HG03097 (cell line): ENCODE measurements around the gene PLPPR1.
"Not testable (repeated sequence)": the region's sequence is repeated elsewhere in the genome, so short reads cannot be mapped to it uniquely, and the experiment has no call there.

Experiments used
- ATAC-seq: cut with Tn5 transposase; IDR thresholded peaks from one replicate; pipeline ENCODE4 v1.9.1; 2021; ENCODE audit not compliant: unreplicated experiment, low FRiP score

PLPPR1 gene

DNA sequence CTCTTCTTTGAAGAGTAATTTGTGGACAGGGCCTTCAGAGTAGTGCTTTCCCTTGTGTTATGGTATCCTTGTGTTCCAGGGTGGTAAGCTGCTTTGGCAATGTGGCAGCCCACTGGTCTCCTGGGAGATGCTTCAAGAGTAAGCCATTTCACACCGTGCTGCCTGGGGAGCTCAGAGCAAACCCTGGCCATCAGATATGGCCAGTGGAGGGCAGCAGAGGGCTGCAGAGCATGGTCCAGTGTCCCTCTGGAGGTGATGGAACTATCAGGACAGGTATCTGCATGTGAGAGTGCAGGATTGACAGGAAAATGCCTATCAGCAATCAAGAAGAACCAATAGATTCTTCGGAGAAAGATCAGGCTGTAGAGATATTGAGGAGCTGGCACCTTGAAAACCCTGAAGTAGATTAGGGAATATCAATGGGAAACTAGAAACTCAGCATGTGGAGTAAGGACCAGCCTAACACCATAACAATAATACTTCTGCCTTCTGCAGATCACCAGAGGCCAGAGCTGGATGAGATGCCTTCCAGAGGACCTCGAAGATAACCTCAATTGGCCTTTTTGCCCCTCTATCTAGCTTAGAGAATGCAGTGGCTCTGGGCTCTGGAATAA, 90.8 kb downstream of the PLPPR1 start:
- peak; percentile 81 for ATAC-seq

DNA sequence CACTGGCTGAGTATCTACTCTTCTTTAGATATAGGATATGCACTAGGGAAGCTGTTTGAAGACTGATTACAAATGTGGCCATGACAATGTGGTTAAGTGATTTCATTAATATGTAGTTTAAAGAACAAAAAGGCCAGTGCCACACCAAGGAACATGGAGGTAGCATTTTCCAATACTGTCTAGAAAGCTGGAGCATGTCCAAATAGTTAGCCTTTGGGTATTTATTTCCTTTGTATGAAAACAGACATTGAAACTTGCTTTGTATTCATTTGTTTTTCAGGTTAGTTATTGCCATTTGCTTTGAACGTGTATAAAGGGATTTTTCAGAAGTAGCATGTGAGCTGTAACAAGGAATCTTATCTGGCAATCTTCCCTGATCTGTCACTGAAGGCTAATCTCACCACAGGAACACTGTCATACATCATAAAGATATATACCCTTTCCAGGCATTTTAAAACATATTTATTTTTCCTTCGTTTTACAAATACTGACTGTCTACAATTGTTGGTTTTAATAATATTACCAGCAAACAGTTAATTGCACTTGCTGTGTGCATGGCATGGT, 93.4 kb downstream of the PLPPR1 start:
- no peak for ATAC-seq

DNA sequence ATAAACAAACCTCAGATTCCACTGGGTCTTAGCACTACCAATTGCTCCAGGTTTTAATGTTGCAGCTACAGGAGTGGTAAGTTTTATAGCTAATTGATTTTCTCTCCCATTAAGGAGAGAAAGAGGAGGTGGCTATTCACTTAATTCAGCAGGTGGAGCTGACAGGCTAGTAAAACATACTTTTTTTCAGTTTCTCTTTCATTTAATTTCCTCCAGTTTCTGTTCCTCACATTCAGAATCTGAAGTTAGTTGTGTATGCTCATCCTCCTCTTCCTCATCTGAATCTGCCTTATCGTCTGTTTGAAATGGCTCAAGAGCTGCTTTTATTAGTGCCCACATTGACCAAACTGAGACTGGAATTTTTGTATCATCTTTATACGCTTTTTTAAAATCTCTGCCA, 98.0 kb downstream of the PLPPR1 start:
- ATAC-seq: no peak

DNA sequence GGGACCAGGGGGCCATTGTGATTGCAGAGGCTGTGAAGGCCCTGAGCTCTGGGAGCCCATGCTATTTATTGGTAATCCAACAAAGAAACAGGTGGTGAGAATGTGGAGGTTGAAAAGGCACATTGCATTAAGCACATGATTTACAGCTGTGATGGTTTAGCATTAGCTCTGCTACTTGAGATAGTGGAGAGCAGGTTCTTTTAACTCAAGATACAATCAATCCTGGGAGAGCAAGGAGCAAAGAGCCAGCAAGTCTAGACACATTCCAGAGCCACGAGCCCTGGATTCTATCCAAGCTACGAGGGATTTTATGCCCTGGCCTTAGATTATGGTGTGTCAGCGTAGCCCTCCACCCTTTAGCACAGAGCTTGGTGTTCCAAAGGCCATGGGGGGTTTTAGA, 98.8 kb downstream of the PLPPR1 start:
- ATAC-seq: not testable (repeated sequence)

DNA sequence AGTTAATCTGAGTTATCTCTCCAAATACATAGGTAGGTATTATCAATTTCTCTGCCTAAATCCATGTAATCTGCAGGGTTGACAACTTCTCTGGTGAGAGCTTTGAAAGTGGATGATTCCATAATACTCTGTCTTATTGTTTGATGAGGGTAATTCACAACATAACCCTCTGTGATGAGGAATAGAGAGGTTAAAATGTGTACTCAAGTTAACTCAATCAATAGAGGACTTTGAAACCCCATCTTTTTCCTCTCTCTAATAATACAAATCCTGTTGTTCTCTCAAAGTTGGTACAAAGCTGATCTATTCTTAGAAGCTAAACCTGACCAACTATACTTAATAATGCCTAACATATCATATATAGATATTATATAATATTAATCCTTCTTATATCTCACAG, 100.1 kb downstream of the PLPPR1 start:
- no peak for ATAC-seq

DNA sequence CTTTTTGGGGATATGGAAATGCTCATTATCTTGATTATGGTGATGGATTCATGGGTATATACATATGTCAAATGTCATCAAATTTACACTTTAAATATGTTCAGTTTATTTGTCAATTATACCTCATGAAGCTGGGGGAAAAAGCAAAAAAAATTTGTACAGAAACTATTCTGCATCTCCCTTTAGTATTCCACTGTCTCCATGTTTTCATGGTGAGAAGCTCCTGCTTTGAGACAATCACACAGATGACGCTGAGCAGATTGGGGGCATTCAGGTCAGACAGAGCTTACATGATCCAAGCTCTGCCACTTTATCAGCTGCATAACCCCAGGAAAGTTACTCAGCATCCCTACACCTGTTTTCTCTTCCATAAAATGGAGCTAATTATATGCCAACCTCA, 101.5 kb downstream of the PLPPR1 start:
- ATAC-seq: no peak

DNA sequence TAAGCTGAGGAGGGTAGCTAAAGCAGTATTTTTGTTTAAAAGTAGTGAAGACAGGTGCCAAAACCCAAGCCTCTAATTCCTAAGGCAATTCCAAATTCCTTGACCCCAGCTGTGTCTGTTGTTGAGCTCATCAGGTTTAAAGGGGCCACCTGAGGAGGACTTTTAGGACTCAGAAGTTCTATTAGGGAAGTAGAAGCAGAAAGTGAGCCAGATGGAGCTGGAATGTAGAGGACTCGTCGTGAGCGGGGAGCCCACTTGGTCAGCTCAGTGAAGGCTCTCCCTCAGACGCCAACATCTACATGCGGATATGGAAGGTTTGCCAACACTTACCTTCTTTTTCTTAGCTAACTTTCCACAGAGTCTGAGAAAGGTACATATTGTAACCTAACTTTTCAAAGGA, 102.8 kb downstream of the PLPPR1 start:
- no peak for ATAC-seq

DNA sequence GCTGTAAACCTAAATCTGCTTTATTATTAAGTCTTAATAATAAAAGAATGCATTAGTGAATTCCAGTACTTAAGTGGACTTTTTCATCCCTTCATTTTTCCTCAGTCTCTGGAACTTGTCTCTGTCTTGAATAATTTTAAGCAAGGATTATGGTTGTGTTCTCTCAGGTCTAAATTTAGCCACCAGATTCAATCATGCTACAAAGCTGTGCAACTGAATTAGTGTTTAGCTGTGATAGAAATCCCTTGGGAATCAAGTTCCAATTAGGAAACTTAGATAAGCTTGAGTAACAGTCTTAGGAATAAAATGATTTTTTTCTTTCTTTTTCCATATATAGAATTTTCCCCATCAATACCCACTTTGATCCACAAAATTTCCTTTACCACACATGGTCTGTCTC, 104.3 kb downstream of the PLPPR1 start:
- no peak for ATAC-seq

DNA sequence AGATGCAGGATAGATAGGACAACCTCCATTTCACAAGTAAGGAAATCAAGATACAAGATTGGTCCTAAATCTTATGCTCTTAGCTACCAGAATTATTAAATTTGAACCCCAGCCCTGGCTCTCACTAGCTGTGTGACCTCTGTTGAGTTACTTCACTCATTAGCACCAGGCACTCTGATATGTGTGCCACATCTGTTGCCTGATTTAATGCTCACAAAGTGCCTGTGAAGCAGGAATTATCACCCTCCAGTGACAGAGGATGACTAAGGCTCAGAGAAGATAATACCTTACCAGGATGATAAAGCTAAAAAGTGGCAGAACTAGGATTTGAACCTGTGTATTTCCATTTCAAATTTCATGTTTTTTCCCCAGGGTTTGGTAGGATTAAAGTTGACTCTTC, 110.0 kb downstream of the PLPPR1 start:
- ATAC-seq: no peak

DNA sequence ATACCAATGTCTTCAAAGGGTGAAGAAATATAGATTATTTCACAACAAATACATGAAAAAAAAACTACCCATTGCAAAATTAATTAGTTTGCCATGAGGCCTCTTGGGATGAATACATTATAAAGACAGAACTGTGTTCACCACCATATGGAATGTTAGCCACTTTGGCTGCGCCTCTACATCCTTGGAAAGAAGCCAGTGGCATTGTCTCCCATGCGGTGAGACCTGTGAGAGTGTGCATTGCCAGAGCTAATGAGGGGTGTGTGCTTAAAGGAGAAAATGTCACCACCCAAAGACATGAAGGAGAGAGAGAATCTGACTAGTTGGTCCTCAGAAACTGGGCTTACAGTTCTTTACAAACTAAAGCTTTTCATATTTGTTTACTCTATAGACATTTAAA, 110.6 kb downstream of the PLPPR1 start:
- ATAC-seq: no peak

DNA sequence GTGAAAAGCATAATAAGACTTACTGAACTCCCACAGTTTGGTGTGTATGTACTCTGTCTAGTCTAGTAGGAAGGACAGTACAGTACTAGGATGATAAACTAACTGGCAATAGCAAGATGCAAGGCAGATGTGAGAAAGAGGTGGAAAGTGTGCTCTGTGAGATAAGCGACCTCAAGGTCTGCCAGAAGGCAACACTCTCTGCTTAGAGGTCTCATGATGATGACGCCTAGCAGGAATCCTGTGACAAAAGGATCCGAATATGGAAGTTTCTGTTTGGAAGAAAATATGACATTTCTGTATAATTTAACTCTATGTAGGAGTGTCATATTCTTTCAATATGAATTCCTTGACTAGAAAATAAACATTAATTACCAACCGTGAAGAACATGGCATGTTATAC, 112.2 kb downstream of the PLPPR1 start:
- ATAC-seq: no peak

DNA sequence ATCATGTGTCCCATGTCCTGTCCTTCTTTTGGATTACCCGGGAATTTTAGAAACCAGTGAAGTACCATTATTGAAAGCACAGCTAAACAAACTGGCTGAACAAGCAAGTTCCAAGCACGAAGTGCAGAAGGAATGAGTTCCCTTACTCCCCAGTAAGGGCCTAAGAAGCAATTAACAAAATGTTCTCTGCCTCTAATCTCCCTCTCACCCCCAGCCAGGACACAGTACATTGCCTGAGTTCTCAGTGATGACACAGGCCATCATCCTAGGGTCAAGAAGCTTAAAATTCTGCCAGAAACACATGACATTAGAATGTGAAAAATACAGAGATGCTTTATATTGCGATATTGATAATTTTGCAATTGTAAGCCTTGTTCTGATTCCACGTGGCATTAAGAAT, 118.0 kb downstream of the PLPPR1 start:
- no peak for ATAC-seq

DNA sequence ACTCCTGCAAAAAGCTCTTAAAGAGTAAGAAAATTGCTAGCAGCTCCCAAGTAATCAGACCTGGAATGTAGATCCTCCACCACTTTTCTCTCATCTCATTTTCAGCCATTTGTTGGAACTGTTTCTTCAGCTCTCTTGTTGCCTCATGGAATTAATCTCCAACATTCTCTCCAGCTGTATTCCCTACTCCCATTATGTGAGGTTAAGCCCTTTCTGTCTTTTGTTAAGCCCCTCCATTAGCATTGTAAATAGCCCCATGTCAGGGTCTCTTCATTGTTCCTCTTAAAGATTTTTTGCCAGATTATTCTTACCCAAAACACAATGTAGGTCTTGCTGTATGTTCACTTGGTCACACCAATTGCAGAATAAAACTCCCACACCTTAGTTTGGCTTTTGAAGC, 119.8 kb downstream of the PLPPR1 start:
- ATAC-seq: no peak

DNA sequence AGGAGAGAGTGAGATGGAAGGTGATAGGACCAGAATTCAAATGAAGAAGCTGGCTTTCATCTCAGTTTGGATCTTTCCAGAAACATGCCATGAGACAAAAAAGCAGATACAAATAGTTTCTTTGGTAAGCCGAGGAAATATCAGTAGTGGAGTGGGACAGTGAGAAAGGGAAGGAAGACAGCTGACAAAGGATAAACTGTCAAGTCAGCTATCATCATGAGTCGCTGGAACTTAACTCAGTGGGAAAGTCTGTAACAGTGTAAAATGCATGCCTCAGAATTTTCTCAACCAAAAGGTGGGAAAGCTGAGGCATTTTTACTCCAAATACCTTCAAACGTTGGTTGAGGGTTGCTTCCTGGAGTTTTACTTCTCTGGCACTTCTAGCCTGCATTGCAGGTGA, 129.8 kb downstream of the PLPPR1 start:
- no peak for ATAC-seq

DNA sequence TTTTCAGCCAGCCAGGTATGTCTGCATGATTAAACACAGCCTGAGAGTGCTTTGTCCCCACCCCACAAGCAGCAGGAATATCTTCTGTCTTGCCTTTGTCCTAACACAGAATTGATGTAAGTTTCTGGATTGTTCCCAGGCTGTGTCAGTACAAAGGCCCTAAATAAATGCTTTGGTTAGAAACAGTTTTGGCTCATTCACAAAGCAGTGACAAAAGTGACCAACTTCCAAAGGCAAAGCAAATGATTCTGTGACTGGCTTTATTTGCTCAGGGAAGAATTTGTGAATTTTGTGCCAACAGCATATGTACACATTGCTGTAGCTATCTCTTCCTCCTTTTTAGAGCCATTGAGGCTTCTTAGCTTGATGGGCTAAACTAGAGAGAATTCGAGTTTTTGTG, 133.7 kb downstream of the PLPPR1 start:
- ATAC-seq: no peak

DNA sequence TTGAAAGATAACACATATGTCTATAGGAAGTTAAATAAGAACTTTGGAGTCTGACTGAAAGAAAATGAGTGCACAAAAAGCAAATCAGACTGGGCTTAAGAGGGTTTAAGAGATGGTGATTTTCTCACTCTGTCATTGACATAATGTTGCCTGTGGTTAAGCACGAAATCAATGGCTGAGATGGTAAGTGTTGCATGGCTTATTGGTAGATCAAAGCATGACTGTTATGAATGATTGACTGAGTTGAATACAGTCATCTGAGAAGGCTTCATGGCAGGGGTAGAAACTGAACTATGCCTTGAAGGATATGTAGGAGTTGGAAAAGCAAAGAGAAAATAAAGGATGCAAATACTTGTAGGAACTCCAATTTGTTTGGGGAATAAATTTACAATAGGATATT, 136.6 kb downstream of the PLPPR1 start:
- ATAC-seq: no peak

DNA sequence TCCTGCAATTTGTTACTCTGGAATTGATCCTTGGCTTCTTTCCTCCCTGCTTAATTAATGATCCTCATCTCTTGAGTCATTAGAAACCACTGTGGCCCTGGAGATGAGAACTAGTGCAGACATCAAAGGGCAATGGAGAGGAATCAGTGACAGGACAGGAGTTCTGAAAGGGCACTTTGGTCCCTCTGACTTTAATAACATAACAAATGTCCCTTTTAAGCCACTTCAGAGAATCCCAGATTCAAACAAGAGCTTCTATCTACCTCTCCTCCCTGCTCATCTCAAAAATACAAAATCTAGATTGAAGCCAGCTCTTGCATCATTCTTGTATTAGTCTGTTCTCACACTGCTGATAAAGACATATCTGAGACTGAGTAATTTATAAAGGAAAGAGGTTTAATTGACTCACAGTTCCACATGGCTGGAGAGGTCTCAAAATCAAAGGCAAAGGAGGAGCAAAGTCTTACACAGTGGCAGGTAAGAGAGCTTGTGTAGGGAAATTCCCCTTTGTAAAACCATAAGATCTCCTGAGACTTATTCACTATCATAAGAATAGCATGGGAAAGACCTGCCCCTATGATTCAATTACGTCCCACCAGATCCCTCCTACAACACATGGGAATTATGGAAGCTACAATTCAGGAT, 139.1 kb downstream of the PLPPR1 start:
- no peak for ATAC-seq

DNA sequence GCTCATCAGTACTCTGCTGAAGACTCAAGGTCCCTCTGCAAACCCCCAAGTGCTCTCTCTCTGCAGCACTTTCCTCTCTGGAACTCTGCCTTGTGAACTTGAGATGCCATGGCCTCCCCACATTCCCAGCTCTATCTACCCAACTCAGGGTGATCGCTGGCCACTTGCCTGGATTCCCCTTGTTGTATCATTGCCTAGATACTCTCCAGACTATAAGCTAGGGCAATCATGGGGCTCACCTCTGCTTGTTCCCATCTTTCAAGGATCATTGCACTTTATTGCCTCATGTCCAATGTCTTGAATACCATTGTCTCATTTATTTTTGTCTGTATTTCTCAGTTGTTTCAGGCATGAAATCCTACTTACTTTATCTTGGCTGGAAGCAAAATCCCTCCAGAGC, 144.1 kb downstream of the PLPPR1 start:
- ATAC-seq: no peak

DNA sequence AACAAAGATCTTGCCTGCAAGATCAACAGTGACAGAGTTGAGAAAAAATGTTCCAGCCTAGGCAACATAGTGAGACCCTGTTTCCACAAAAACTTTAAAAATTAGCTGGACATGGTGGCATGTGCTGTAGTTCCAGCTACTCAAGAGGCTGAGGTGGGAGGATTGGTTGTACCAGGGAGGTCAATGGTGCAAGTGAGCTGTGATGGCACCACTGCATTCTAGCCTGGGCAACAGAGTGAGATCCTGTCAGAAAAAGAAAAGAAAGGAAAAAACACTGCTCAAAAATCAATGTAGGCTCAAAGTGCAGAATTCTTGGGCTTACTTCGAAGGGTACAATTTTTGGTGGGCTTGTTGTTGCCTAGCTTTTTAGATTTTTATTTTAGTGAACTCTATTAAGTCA, 145.4 kb downstream of the PLPPR1 start:
- ATAC-seq: no peak

DNA sequence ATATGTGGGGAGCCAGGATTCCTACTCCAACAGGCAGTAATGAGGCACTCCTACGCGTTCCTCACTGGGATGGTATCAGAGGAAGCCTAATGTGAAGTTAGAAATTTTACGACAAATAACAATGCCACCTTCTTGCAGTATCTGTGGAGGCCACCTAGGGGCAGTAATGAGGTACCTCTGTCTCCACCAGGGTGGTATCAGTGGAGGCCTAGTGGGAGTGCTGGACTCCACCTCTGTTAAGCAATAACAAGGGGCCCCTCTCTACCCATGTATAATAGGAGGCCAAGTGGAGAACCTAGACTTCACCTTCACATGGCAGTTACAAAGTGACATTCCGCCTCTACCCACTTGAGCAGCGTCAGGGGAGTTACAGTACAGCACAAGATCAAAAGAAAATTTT, 147.9 kb downstream of the PLPPR1 start:
- no peak for ATAC-seq

DNA sequence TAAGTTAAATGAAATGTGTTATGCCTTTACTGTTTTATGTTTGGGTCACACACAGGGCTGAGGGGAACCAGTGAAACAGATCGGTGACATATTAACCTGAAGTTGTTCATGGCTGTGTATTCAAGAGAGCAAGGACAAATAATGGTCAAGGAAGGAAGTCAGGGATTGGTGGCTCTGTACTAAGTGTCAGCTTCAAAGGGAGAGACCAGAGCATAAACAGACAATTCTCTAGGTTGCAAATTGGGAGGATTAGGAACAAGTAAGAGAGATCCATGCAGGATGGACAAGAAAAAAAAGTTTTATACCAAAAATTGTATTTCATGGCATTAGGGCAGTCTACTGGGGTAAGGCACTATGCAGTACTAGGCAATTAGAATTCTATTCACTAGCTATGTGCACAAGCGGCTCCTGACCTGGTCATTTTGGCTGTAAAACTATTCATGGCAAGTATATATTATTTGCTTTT, 156.3 kb downstream of the PLPPR1 start:
- no peak for ATAC-seq

DNA sequence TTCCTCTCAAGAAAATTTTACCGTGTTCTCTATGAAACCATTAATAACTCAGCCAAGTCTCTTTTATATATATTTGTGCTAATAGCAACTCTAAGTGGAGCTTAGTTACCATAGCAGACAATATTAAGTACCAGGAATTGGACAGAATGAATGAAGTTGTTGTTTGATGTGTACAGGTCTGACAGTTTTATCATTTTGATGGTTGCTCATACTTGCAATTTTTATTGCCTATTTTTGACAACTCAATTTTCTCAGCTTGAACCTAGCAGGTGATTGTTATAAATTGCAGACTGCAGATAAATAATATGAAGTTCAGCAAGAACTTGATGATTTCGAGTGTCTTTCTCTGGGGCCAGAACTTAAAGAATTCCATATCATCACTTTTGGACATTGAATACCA, 163.2 kb downstream of the PLPPR1 start:
- no peak for ATAC-seq
